ENCODE data around the gene FYN.

- TF ChIP-seq, protein P1, sequence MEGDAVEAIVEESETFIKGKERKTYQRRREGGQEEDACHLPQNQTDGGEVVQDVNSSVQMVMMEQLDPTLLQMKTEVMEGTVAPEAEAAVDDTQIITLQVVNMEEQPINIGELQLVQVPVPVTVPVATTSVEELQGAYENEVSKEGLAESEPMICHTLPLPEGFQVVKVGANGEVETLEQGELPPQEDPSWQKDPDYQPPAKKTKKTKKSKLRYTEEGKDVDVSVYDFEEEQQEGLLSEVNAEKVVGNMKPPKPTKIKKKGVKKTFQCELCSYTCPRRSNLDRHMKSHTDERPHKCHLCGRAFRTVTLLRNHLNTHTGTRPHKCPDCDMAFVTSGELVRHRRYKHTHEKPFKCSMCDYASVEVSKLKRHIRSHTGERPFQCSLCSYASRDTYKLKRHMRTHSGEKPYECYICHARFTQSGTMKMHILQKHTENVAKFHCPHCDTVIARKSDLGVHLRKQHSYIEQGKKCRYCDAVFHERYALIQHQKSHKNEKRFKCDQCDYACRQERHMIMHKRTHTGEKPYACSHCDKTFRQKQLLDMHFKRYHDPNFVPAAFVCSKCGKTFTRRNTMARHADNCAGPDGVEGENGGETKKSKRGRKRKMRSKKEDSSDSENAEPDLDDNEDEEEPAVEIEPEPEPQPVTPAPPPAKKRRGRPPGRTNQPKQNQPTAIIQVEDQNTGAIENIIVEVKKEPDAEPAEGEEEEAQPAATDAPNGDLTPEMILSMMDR (IDR thresholded peaks at IDR 0.05 in 2 of 3, conservative IDR thresholded peaks at IDR 0.05 in 1 of 3; ENCODE audit: borderline replicate concordance in 1 of 3, insufficient read depth in 1 of 3, low read depth in 2 of 3, low read length in 2 of 3): no peak
- no peak for TF ChIP-seq POLR2AphosphoS5 (IDR thresholded peaks at IDR 0.05; ENCODE audit: low read depth, low read length)
- no peak for TF ChIP-seq EGR1 (IDR thresholded peaks at IDR 0.05; ENCODE audit: low read depth)
- TF ChIP-seq ZNF274 (IDR thresholded peaks at IDR 0.05; ENCODE audit: low read depth, low read length): no peak
- TF ChIP-seq RAD21 (IDR thresholded peaks at IDR 0.05; ENCODE audit: low read depth): no peak
- no peak for TF ChIP-seq EZH2phosphoT487 (IDR thresholded peaks at IDR 0.05; ENCODE audit: borderline replicate concordance)
- TF ChIP-seq SIN3A (IDR thresholded peaks at IDR 0.05; ENCODE audit: low read depth): no peak
- no peak for TF ChIP-seq ZBTB33 (IDR thresholded peaks at IDR 0.05; ENCODE audit: extremely low read depth, insufficient replicate concordance, low read length)
- no peak for TF ChIP-seq CEBPB (IDR thresholded peaks at IDR 0.05; ENCODE audit: low read depth)
Measured at GRCh38 chr6:111763381-111763780, 109.9 kb downstream of the FYN start.
